WTC11 (cell line): ENCODE results near the gene KCNQ2.

Source experiments
- CTCF ChIP-seq: fragments of 200-600 bp; IDR thresholded peaks from 2 replicates; pipeline ENCODE4 v1.8.0; 2022; ENCODE audit warnings: antibody characterized with exemption
- MAX ChIP-seq: sonication (generic); formaldehyde crosslinking; IDR thresholded peaks from 2 replicates; pipeline ENCODE4 v1.8.0; 2022; ENCODE audit warnings: mild to moderate bottlenecking, missing genetic modification reagents
- ZNF232 ChIP-seq: sonication (generic); formaldehyde crosslinking; IDR thresholded peaks from 2 replicates; pipeline ENCODE4 v1.8.0; 2022; ENCODE audit warnings: mild to moderate bottlenecking, missing genetic modification reagents

GRCh38 chr20:63446216-63447024, 26.0 kb downstream of the KCNQ2 start:
- TF ChIP-seq CTCF (no peak), ZNF232 (CRISPR knock-in tag) (no peak), MAX (CRISPR knock-in tag) (no peak)
